ENCODE results near the gene NCSTN. TPM values are rescaled to one million over a fixed set of nuclear protein-coding genes. Genes with fewer than 3 reads are reported as not detected.

NCSTN gene
- total RNA-seq, 1 experiment from 2014 or later: 93.7 TPM

GRCh38 chr1:160300173-160300572 lies 43.0 kb upstream of the NCSTN start:
- H3K9me3 ChIP-seq (ENCODE audit: control insufficient read depth, insufficient read depth, low read depth, low read length): no peaks in the 10 kb centered on the region
- in situ Hi-C loops (cut with HindIII; ENCODE audit: low pct_unique_long_range_greater_than_20kb, low sequenced_read_pairs) (no loop called here), intact Hi-C loops (cut with micrococcal nuclease; ENCODE audit: unreplicated experiment) (no loop called here)
- peaks cover 46% of the 10 kb centered on the region for H3K36me3 ChIP-seq (ENCODE audit: control insufficient read depth, insufficient read depth, low read length)
- TF ChIP-seq TCF7L2 (IDR thresholded peaks at IDR 0.05; ENCODE audit: low read depth, low read length) (no peak), SIN3A (IDR thresholded peaks at IDR 0.05; ENCODE audit: borderline replicate concordance, insufficient read depth, low read depth, low read length) (no peak), CTCF (IDR thresholded peaks at IDR 0.05) (no peak), POLR2AphosphoS5 (IDR thresholded peaks at IDR 0.05; ENCODE audit: low read depth, low read length) (no peak), REST (IDR thresholded peaks at IDR 0.05; ENCODE audit: insufficient read depth in 1 of 2, low read depth in 2 of 2, low read length in 1 of 2) (no peak)
- no peaks in the 10 kb centered on the region for H3K4me1 ChIP-seq (ENCODE audit: control insufficient read depth, insufficient read depth, low read length)
- no peak for ATAC-seq
- no peak for DNase-seq (ENCODE audit: low read depth, low spot score)
- ChIA-PET CTCF (no interaction called here), POLR2A (no interaction called here)
- BruUV-seq (replicated peaks): no TSS peak
- H3K4me3 ChIP-seq (ENCODE audit: low read depth in 2 of 2, low read length in 2 of 2): no peak overlapping the region
- H3K27ac ChIP-seq (ENCODE audit: low read length): no peak overlapping the region
- no peaks in the 10 kb centered on the region for H3K27me3 ChIP-seq (ENCODE audit: control insufficient read depth, insufficient read depth, low read length)

- POLR2A ChIA-PET: no interaction called here
- ATAC-seq (no peak), DNase-seq (ENCODE audit: low read depth, low spot score) (no peak)
- peaks cover 55% of the 10 kb centered on the region for H3K36me3 ChIP-seq (ENCODE audit: control insufficient read depth, insufficient read depth, low read length)
- H3K27ac ChIP-seq (ENCODE audit: low read length): no peak overlapping the region
- H3K4me3 ChIP-seq (ENCODE audit: low read depth in 2 of 2, low read length in 2 of 2): no peak overlapping the region
- TF ChIP-seq REST (IDR thresholded peaks at IDR 0.05; ENCODE audit: insufficient read depth in 1 of 2, low read depth in 2 of 2, low read length in 1 of 2) (no peak), CTCF (IDR thresholded peaks at IDR 0.05) (no peak), TCF7L2 (IDR thresholded peaks at IDR 0.05; ENCODE audit: low read depth, low read length) (no peak), POLR2AphosphoS5 (IDR thresholded peaks at IDR 0.05; ENCODE audit: low read depth, low read length) (no peak), SIN3A (IDR thresholded peaks at IDR 0.05; ENCODE audit: borderline replicate concordance, insufficient read depth, low read depth, low read length) (no peak)
- CTCF ChIA-PET: interaction anchor here (1.0 to 1.5 kb wide), 2 partner anchors 15 to 16 kb away, joined by 3 to 4 read pairs; no protein-coding TSS in a partner anchor
- H3K9me3 ChIP-seq (ENCODE audit: control insufficient read depth, insufficient read depth, low read depth, low read length): no peaks in the 10 kb centered on the region
- intact Hi-C loops (cut with micrococcal nuclease; ENCODE audit: unreplicated experiment): no loop called here
- no peaks in the 10 kb centered on the region for H3K27me3 ChIP-seq (ENCODE audit: control insufficient read depth, insufficient read depth, low read length)
- BruUV-seq (replicated peaks): TSS peak; percentile 8
- in situ Hi-C loops (cut with HindIII; ENCODE audit: low pct_unique_long_range_greater_than_20kb, low sequenced_read_pairs): no loop called here
- H3K4me1 ChIP-seq (ENCODE audit: control insufficient read depth, insufficient read depth, low read length): no peaks in the 10 kb centered on the region
Measured at GRCh38 chr1:160307118-160307791, 35.9 kb upstream of the NCSTN start.

Data from Panc1 (cell line).